Endothelial cell of umbilical vein (primary cell): ENCODE data around the gene CCR4. TPM values are rescaled to one million over a fixed set of nuclear protein-coding genes. Genes with fewer than 3 reads are reported as not detected.

Experiments used
- BruUV-seq: library from RNA; stranded (reverse); fragments of 400-500 nt; replicated peaks from 2 replicates; lab custom pipeline; 2021; lab: Mats Ljungman, UMichigan
- CTCF ChIA-PET: fragments of 300-600, 350-600 bp; sonication (Branson Sonifier 250); formaldehyde crosslinking; loops from one replicate; lab custom pipeline; 2021; ENCODE audit warnings: antibody characterized with exemption, inconsistent platforms; lab: Charles Lee
- POLR2A ChIA-PET: fragments of 300-600, 350-600 bp; sonication (Branson Sonifier 250); formaldehyde crosslinking; loops from one replicate; lab custom pipeline; 2021; ENCODE audit warnings: antibody characterized with exemption, inconsistent platforms; lab: Charles Lee
- DNase-seq: peaks from one replicate; pipeline ENCODE4 v3.0.0-alpha.2; 2011; ENCODE audit warnings: low read depth, low spot score
- FAIRE-seq: peaks from 2 replicates; lab custom pipeline; 2011; peaks lifted over from hg19 to GRCh38; lab: Jason Lieb, UNC
- H2AFZ ChIP-seq: 2 replicates; pipeline ENCODE4 v1.6.0; 2012; ENCODE audit warnings: low read depth, low read length, control low read depth, inconsistent platforms
- H3K27ac ChIP-seq: 2 replicates; pipeline ENCODE4 v1.5.1; 2011; ENCODE audit warnings: low read depth, mild to moderate bottlenecking, control low read depth, low read length, moderate library complexity; ENCODE audit not compliant: insufficient read depth
- H3K27me3 ChIP-seq, 2 experiments: 2 replicates each; pipeline versions ENCODE4 v1.6.0 to v1.6.1; 2011; ENCODE audit warnings: low read length in 2 of 2, mixed read lengths in 1 of 2; ENCODE audit not compliant: control insufficient read depth in 2 of 2, insufficient read depth in 2 of 2
- H3K36me3 ChIP-seq, 2 experiments: 2 replicates in 1 of 2; 3 replicates in 1 of 2; pipeline ENCODE4 v1.5.1; 2011; ENCODE audit warnings: low read length in 2 of 2, mild to moderate bottlenecking in 1 of 2, moderate library complexity in 1 of 2; ENCODE audit not compliant: control insufficient read depth in 2 of 2, insufficient read depth in 2 of 2; ENCODE audit errors: extremely low read depth in 1 of 2
- H3K4me1 ChIP-seq: 3 replicates; pipeline ENCODE4 v1.5.1; 2011; ENCODE audit warnings: mild to moderate bottlenecking, low read length; ENCODE audit not compliant: control insufficient read depth, insufficient read depth; ENCODE audit errors: extremely low read depth
- H3K4me2 ChIP-seq: 2 replicates; pipeline ENCODE4 v1.6.1; 2011; ENCODE audit warnings: low read length, control low read depth, mixed read lengths; ENCODE audit not compliant: insufficient read depth
- H3K4me3 ChIP-seq, 3 experiments: fragments of 200-600 bp in 1 of 3; sonication (generic), shearing (Covaris generic) in 1 of 3; replicated peaks in 1 of 3; 2 replicates each; pipeline ENCODE4 v1.5.1; 2011 to 2016; ENCODE audit warnings: control low read depth in 3 of 3, low read length in 3 of 3, mild to moderate bottlenecking in 2 of 3, inconsistent platforms in 1 of 3, low read depth in 1 of 3, moderate library complexity in 1 of 3; ENCODE audit not compliant: insufficient read depth in 1 of 3
- H3K79me2 ChIP-seq: 2 replicates; pipeline ENCODE4 v1.6.0; 2012; ENCODE audit warnings: low read length, inconsistent platforms; ENCODE audit not compliant: control insufficient read depth, insufficient read depth
- H3K9ac ChIP-seq: replicated peaks from 2 replicates; pipeline ENCODE3; 2011; ENCODE audit warnings: low read length, control low read depth; ENCODE audit not compliant: insufficient read depth; ENCODE audit errors: extremely low read depth
- H3K9me1 ChIP-seq: replicated peaks from 3 replicates; pipeline ENCODE4 v1.6.0; 2011; ENCODE audit warnings: mild to moderate bottlenecking, low read length; ENCODE audit not compliant: control insufficient read depth, insufficient read depth; ENCODE audit errors: extremely low read depth
- H3K9me3 ChIP-seq: replicated peaks from 2 replicates; pipeline ENCODE4 v1.5.1; 2012; ENCODE audit warnings: low read length, inconsistent platforms; ENCODE audit not compliant: control insufficient read depth, insufficient read depth
- H4K20me1 ChIP-seq: replicated peaks from 2 replicates; pipeline ENCODE3; 2011; ENCODE audit warnings: mild to moderate bottlenecking, low read length; ENCODE audit not compliant: control insufficient read depth, insufficient read depth; ENCODE audit errors: extremely low read depth
- FOS ChIP-seq: IDR thresholded peaks from 2 replicates; pipeline ENCODE4 v1.6.1; 2011; ENCODE audit warnings: mild to moderate bottlenecking, low read length, moderate library complexity, borderline replicate concordance; ENCODE audit not compliant: insufficient read depth
- GATA2 ChIP-seq: IDR thresholded peaks from 2 replicates; pipeline ENCODE4 v1.7.0; 2011; ENCODE audit warnings: low read depth, mild to moderate bottlenecking, moderate library complexity, mixed read lengths, low read length; ENCODE audit not compliant: insufficient read length, insufficient read depth
- JUN ChIP-seq: IDR thresholded peaks from 2 replicates; pipeline ENCODE4 v1.6.1; 2011; ENCODE audit warnings: borderline replicate concordance, low read depth; ENCODE audit not compliant: insufficient read length, insufficient read depth
- MAX ChIP-seq: IDR thresholded peaks from 2 replicates; pipeline ENCODE4 v1.6.1; 2011; ENCODE audit not compliant: insufficient read depth, insufficient read length
- POLR2A ChIP-seq: IDR thresholded peaks from 2 replicates; pipeline ENCODE4 v1.6.1; 2012; ENCODE audit warnings: low read depth, mild to moderate bottlenecking, control low read depth, low read length
- POLR2AphosphoS5 ChIP-seq: IDR thresholded peaks from 2 replicates; pipeline ENCODE4 v1.6.1; 2012; ENCODE audit warnings: low read depth, mild to moderate bottlenecking, control low read depth, low read length, moderate library complexity; ENCODE audit not compliant: insufficient read depth
- dilution Hi-C: fragments of 300-500 bp; cut with MboI; formaldehyde crosslinking; loops from one replicate; pipeline ENCODE4 v1.15.0; 2019; ENCODE audit warnings: low sequenced_read_pairs; ENCODE audit not compliant: extremely low pct_ligation_motif_present
- intact Hi-C: fragments of 100-400 bp; cut with micrococcal nuclease; formaldehyde crosslinking; loops from one replicate; pipeline ENCODE4 v1.10.0; 2022
- polyA plus RNA-seq, 4 experiments: library from polyadenylated mRNA; depleted of rRNA in 3 of 4; stranded (reverse) in 3 of 4; unstranded in 1 of 4; fragments of >200 nt; gene quantifications; 2 replicates each; pipeline versions ENCODE4 v1.2.1 to v1.2.3, GENCODE V29; 2011 to 2012; ENCODE audit warnings: missing spikeins in 1 of 4
- total RNA-seq: library from RNA; stranded (reverse); gene quantifications from 2 replicates; pipeline ENCODE4 v1.2.3, GENCODE V29; 2021
- TF ChIP-seq, protein P1 (sequence below), 2 donors: IDR thresholded peaks; 1 replicate in 1 of 2; 2 replicates in 1 of 2; pipeline ENCODE4 v1.5.1; 2011; ENCODE audit warnings: low read length in 2 of 2, mild to moderate bottlenecking in 2 of 2, moderate library complexity in 2 of 2, control low read depth in 1 of 2, inconsistent platforms in 1 of 2, low read depth in 1 of 2; ENCODE audit not compliant: insufficient read depth in 1 of 2; ENCODE audit errors: extremely low read depth in 1 of 2

Gene CCR4
- total and polyA plus RNA-seq, 2 donors (not counting 3 experiments of a cell fraction or from before 2014, with no cell fraction given) = not detected

DNA sequence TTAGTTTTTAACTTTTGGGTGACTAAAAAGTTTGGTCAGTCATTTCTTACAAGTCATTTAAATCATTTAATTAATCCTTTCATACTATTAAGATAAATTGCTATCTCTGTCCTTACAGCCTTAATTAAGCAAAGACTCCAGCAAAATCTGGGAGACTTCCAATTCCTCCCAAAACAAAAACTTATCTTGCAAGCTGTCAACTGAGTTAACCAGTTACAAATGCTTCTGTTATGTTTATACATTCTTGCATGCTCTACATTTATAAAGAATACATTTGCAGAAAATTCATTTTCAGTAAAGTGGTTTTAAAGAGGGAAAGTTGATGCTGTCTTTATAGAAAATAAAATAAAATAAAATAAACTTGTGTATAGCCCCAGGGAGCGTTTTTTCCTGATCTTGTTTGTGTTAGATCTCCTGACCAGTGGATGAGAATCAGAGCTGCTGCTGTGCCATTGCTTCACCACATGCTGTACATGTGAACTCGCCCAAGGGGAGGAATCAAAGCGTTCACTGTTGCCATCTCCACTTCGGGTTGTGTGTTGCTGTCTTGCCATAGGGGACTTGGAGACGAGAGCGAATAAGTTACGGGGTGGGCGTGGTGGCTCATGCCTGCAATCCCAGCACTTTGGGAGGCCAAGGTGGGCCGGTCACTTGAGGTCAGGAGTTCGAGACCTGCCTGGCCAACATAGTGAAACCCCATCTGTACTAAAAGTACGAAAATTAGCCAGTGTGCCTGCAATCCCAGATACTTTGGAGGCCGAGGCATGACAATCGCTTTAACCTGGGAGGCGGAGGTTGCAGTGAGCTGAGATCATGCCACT is 5.5 kb downstream of the CCR4 start:
- no peak for FAIRE-seq
- intact Hi-C loops = no loop called here

More for the DNA sequence above, 5.5 kb downstream of the CCR4 start:
- DNase-seq = no peak
- Histone ChIP-seq H3K9me1 (no peaks in the 10 kb centered on the region), H3K79me2 (no peaks in the 10 kb centered on the region), H3K4me2 (no peak overlapping the region), H4K20me1 (no peaks in the 10 kb centered on the region), H3K4me3 (no peak overlapping the region), H3K27ac (no peak overlapping the region), H3K27me3 (peaks cover 0 to 3% of the 10 kb centered on the region in 2 experiments), H2AFZ (no peak overlapping the region), H3K9ac (no peak overlapping the region), H3K36me3 (no peaks in the 10 kb centered on the region), H3K4me1 (no peaks in the 10 kb centered on the region), H3K9me3 (no peaks in the 10 kb centered on the region)
- no TSS peak for BruUV-seq
- TF ChIP-seq MAX = no peak
- TF ChIP-seq POLR2A = no peak
- TF ChIP-seq, protein P1, sequence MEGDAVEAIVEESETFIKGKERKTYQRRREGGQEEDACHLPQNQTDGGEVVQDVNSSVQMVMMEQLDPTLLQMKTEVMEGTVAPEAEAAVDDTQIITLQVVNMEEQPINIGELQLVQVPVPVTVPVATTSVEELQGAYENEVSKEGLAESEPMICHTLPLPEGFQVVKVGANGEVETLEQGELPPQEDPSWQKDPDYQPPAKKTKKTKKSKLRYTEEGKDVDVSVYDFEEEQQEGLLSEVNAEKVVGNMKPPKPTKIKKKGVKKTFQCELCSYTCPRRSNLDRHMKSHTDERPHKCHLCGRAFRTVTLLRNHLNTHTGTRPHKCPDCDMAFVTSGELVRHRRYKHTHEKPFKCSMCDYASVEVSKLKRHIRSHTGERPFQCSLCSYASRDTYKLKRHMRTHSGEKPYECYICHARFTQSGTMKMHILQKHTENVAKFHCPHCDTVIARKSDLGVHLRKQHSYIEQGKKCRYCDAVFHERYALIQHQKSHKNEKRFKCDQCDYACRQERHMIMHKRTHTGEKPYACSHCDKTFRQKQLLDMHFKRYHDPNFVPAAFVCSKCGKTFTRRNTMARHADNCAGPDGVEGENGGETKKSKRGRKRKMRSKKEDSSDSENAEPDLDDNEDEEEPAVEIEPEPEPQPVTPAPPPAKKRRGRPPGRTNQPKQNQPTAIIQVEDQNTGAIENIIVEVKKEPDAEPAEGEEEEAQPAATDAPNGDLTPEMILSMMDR (IDR thresholded peaks at IDR 0.05; ENCODE audit: extremely low read depth in 1 of 2, insufficient read depth in 1 of 2, low read depth in 1 of 2, low read length in 2 of 2) = no peak
- TF ChIP-seq FOS = no peak
- TF ChIP-seq POLR2AphosphoS5 = no peak
- no peak for TF ChIP-seq GATA2
- no peak for TF ChIP-seq JUN
- ChIA-PET POLR2A (no interaction called here), CTCF (interaction anchor here (0.5 kb wide), 1 partner anchor 32 kb away, joined by 5 read pairs; no protein-coding TSS in a partner anchor)
- dilution Hi-C loops = no loop called here
